H1 (cell line): ENCODE measurements around the gene ZACN. TPM values are rescaled to one million over a fixed set of nuclear protein-coding genes. Genes with fewer than 3 reads are reported as not detected.

Experiments
- CTCF ChIA-PET: fragments of 300-600 bp; sonication (Branson Sonifier 250); formaldehyde crosslinking; loops from one replicate; lab custom pipeline; 2021; ENCODE audit not compliant: partially characterized antibody; lab: Charles Lee
- POLR2A ChIA-PET: fragments of 300-600 bp; sonication (Branson Sonifier 250); formaldehyde crosslinking; loops from one replicate; lab custom pipeline; 2021; ENCODE audit warnings: inconsistent platforms; ENCODE audit not compliant: partially characterized antibody; lab: Charles Lee
- DNase-seq, 2 experiments: peaks; one replicate each; pipeline versions ENCODE4 v3.0.0 to v3.0.0-alpha.2; 2010 to 2022; ENCODE audit warnings: low spot score in 2 of 2, low read depth in 1 of 2, mixed read lengths in 1 of 2
- FAIRE-seq: peaks from 2 replicates; lab custom pipeline; 2011; peaks lifted over from hg19 to GRCh38; lab: Jason Lieb, UNC
- H2AFZ ChIP-seq: 2 replicates; pipeline ENCODE4 v1.8.1; 2012; ENCODE audit warnings: low read length, inconsistent platforms
- H2AK5ac ChIP-seq: 2 replicates; pipeline ENCODE4 v1.6.1; 2013; ENCODE audit warnings: low read depth, low read length
- H2BK120ac ChIP-seq: replicated peaks from 2 replicates; pipeline ENCODE3; 2013; ENCODE audit warnings: low read depth, low read length, inconsistent platforms
- H2BK12ac ChIP-seq: 2 replicates; pipeline ENCODE4 v1.6.1; 2013; ENCODE audit warnings: low read depth, low read length
- H2BK15ac ChIP-seq: 2 replicates; pipeline ENCODE4 v1.6.1; 2013; ENCODE audit warnings: low read length
- H2BK20ac ChIP-seq: 2 replicates; pipeline ENCODE4 v1.6.1; 2013; ENCODE audit warnings: low read length
- H2BK5ac ChIP-seq: 2 replicates; pipeline ENCODE4 v1.6.1; 2013; ENCODE audit warnings: low read depth, low read length
- H3K14ac ChIP-seq: 2 replicates; pipeline ENCODE4 v1.6.1; 2013; ENCODE audit warnings: inconsistent platforms; ENCODE audit not compliant: insufficient read length
- H3K18ac ChIP-seq: 2 replicates; pipeline ENCODE4 v1.6.1; 2013; ENCODE audit warnings: low read length; ENCODE audit errors: extremely low read depth
- H3K23ac ChIP-seq: 2 replicates; pipeline ENCODE4 v1.6.1; 2013; ENCODE audit warnings: inconsistent platforms; ENCODE audit not compliant: insufficient read length
- H3K23me2 ChIP-seq: 2 replicates; pipeline ENCODE4 v1.6.1; 2013; ENCODE audit warnings: low read depth, low read length
- H3K27ac ChIP-seq: 2 replicates; pipeline ENCODE4 v1.6.1; 2011; ENCODE audit warnings: low read depth, low read length, inconsistent platforms
- H3K27me3 ChIP-seq, 4 experiments: replicated peaks in 1 of 4; 1 replicate in 1 of 4; 2 replicates in 3 of 4; pipeline versions ENCODE4 v1.6.1 to v1.8.1; 2011 to 2013; ENCODE audit warnings: low read length in 3 of 4, mild to moderate bottlenecking in 3 of 4, inconsistent platforms in 2 of 4, mixed read lengths in 2 of 4, moderate library complexity in 1 of 4; ENCODE audit not compliant: control insufficient read depth in 3 of 4, insufficient read depth in 3 of 4; ENCODE audit errors: extremely low read depth in 1 of 4
- H3K36me3 ChIP-seq, 4 experiments: 2 replicates each; pipeline versions ENCODE4 v1.6.1 to v1.8.1; 2011 to 2013; ENCODE audit warnings: mild to moderate bottlenecking in 4 of 4, low read length in 3 of 4, moderate library complexity in 2 of 4, control low read depth in 1 of 4, inconsistent platforms in 1 of 4; ENCODE audit not compliant: insufficient read depth in 4 of 4, control insufficient read depth in 2 of 4
- H3K4ac ChIP-seq: replicated peaks from 2 replicates; pipeline ENCODE3; 2013; ENCODE audit warnings: low read length, low read depth, mixed read lengths, inconsistent platforms; ENCODE audit not compliant: insufficient read length
- H3K4me1 ChIP-seq, 4 experiments: replicated peaks in 1 of 4; 1 replicate in 1 of 4; 2 replicates in 3 of 4; pipeline versions ENCODE4 v1.6.1 to v1.8.1; 2011 to 2013; ENCODE audit warnings: low read length in 3 of 4, inconsistent platforms in 2 of 4, mixed read lengths in 1 of 4; ENCODE audit not compliant: insufficient read depth in 4 of 4, control insufficient read depth in 3 of 4
- H3K4me2 ChIP-seq, 2 experiments: 2 replicates each; pipeline versions ENCODE4 v1.6.1 to v1.8.1; 2011 to 2013; ENCODE audit warnings: low read depth in 2 of 2, low read length in 2 of 2, control low read depth in 1 of 2, inconsistent platforms in 1 of 2, mild to moderate bottlenecking in 1 of 2; ENCODE audit not compliant: insufficient read depth in 1 of 2
- H3K4me3 ChIP-seq, 4 experiments: fragments of 200-600, 300-600 bp in 1 of 4; sonication (generic), shearing (Covaris generic), sonication (Bioruptor Twin) in 1 of 4; 2 replicates each; pipeline versions ENCODE4 v1.5.1 to v1.8.1; 2011 to 2016; ENCODE audit warnings: low read length in 4 of 4, low read depth in 3 of 4, control low read depth in 2 of 4, inconsistent platforms in 2 of 4, mild to moderate bottlenecking in 2 of 4, mixed read lengths in 1 of 4, moderate library complexity in 1 of 4; ENCODE audit not compliant: insufficient read depth in 2 of 4; ENCODE audit errors: extremely low read depth in 1 of 4
- H3K56ac ChIP-seq: replicated peaks from 2 replicates; pipeline ENCODE3; 2013; ENCODE audit warnings: low read depth, mild to moderate bottlenecking, mixed read lengths, low read length, inconsistent platforms; ENCODE audit not compliant: insufficient read length
- H3K79me1 ChIP-seq: 2 replicates; pipeline ENCODE4 v1.6.1; 2013; ENCODE audit warnings: low read depth, low read length, control low read depth
- H3K79me2 ChIP-seq, 2 experiments: 2 replicates each; pipeline versions ENCODE4 v1.6.1 to v1.8.1; 2012 to 2013; ENCODE audit warnings: low read length in 2 of 2, mild to moderate bottlenecking in 2 of 2, inconsistent platforms in 1 of 2; ENCODE audit not compliant: insufficient read depth in 2 of 2, control insufficient read depth in 1 of 2
- H3K9ac ChIP-seq, 4 experiments: replicated peaks in 1 of 4; 1 replicate in 1 of 4; 2 replicates in 3 of 4; pipeline versions ENCODE4 v1.6.1 to v1.8.1; 2011 to 2013; ENCODE audit warnings: low read depth in 3 of 4, low read length in 3 of 4, control low read depth in 2 of 4, mild to moderate bottlenecking in 2 of 4, moderate library complexity in 2 of 4, inconsistent platforms in 1 of 4; ENCODE audit errors: extremely low read depth in 1 of 4
- H3K9me3 ChIP-seq, 2 experiments: 2 replicates each; pipeline versions ENCODE4 v1.6.1 to v1.8.1; 2012 to 2013; ENCODE audit warnings: mild to moderate bottlenecking in 2 of 2, moderate library complexity in 2 of 2, control low read depth in 1 of 2, inconsistent platforms in 1 of 2, low read depth in 1 of 2, low read length in 1 of 2, mixed read lengths in 1 of 2; ENCODE audit not compliant: insufficient read depth in 2 of 2
- H4K20me1 ChIP-seq, 2 experiments: replicated peaks in 1 of 2; 2 replicates each; pipeline versions ENCODE3 to v1.8.1; 2011 to 2013; ENCODE audit warnings: inconsistent platforms in 2 of 2, low read length in 2 of 2, mild to moderate bottlenecking in 1 of 2; ENCODE audit not compliant: insufficient read depth in 2 of 2, control insufficient read depth in 1 of 2
- H4K5ac ChIP-seq: 2 replicates; pipeline ENCODE4 v1.6.1; 2013; ENCODE audit warnings: low read length, low read depth, mixed read lengths, inconsistent platforms; ENCODE audit not compliant: insufficient read length
- H4K8ac ChIP-seq: 2 replicates; pipeline ENCODE4 v1.8.0; 2013; ENCODE audit warnings: mild to moderate bottlenecking, moderate library complexity, low read length, inconsistent platforms; ENCODE audit not compliant: insufficient read depth; ENCODE audit errors: extremely low read depth
- H4K91ac ChIP-seq: replicated peaks from 2 replicates; pipeline ENCODE3; 2013; ENCODE audit warnings: low read length, mixed read lengths, inconsistent platforms; ENCODE audit not compliant: insufficient read length
- CEBPB ChIP-seq: IDR thresholded peaks from 2 replicates; pipeline ENCODE4 v1.6.1; 2012; ENCODE audit warnings: low read depth, low read length
- POLR2AphosphoS5 ChIP-seq: IDR thresholded peaks from 2 replicates; pipeline ENCODE4 v1.6.1; 2011; ENCODE audit warnings: low read depth, low read length
- WGBS, 2 experiments: shearing (Covaris generic) in 1 of 2; methylation state at CpG; one replicate each; pipeline versions ENCODE4 v1.1.6 to v1.1.7; 2013 to 2015; ENCODE audit warnings: low lambda C conversion rate in 2 of 2, mixed read lengths in 2 of 2, inconsistent platforms in 1 of 2, low coverage in 1 of 2, missing lambda C conversion rate in 1 of 2; ENCODE audit not compliant: insufficient replicate concordance in 2 of 2, insufficient coverage in 1 of 2, insufficient read length in 1 of 2; ENCODE audit errors: extremely low coverage in 1 of 2, missing lambda C conversion rate in 1 of 2; 5-methylcytosine and 5-hydroxymethylcytosine counted together
- polyA plus RNA-seq, 7 experiments: library from polyadenylated mRNA; depleted of rRNA in 3 of 7; stranded (reverse) in 5 of 7; unstranded in 2 of 7; fragments of >200 nt in 5 of 7; fragments of 200-250 nt in 2 of 7; gene quantifications; 1 replicate in 5 of 7; 2 replicates in 1 of 7; 4 replicates in 1 of 7; pipeline versions ENCODE4 v1.2.1 to v1.2.3, GENCODE V29; 2011 to 2013; ENCODE audit warnings: missing spikeins in 2 of 7, mixed read lengths in 2 of 7
- total RNA-seq: library from RNA; stranded (reverse); fragmentation: NEBNext Ultra II Directional; extraction: Animal tissue kit (Norgen Biotek cat#: 25700); gene quantifications from 2 replicates; pipeline ENCODE4 v1.2.1, GENCODE V29; 2021

ZACN gene
- total and polyA plus RNA-seq, 2 of the 8 experiments (the other 6 are each of a cell fraction or from before 2014, with no cell fraction given): 0.26 TPM; not detected in 1

DNA sequence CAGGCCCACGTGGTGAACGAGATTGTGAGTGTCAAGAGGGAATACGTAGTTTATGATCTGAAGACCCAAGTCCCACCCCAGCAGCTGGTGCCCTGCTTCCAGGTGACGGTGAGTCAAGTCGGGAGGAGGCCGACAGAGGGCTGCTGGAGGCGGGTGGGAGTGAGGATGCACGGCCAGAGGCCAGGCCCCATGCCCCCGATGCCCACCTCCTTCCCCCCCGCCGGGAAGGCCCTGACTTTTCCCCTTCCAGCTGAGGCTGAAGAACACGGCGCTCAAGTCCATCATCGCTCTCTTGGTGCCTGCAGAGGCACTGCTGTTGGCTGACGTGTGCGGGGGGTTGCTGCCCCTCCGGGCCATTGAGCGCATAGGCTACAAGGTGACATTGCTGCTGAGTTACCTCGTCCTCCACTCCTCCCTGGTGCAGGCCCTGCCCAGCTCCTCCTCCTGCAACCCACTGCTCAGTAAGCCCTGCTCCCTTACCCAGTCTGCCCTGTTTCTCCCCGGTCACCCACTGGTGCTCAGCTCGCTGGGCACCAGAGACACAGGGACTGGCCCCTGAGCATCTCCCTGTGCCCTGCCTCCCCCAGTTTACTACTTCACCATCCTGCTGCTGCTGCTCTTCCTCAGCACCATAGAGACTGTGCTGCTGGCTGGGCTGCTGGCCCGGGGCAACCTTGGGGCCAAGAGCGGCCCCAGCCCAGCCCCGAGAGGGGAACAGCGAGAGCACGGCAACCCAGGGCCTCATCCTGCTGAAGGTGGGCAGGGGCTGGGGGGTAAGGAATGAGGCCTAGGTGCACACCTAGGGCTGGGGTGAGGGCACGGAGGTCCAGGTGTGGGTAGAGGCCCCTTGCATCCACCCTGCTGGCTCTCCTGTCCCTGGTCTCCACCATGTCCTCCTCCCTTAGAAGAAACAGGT lies 2.6 kb downstream of the ZACN start:
- H3K36me3 ChIP-seq: peaks cover 13 to 33% (median 25%) of the 10 kb centered on the region in 4 experiments

More for the DNA sequence above, 2.6 kb downstream of the ZACN start:
- no peak overlapping the region for H2AFZ ChIP-seq
- peaks cover 3 to 6% of the 10 kb centered on the region in 2 experiments for H4K20me1 ChIP-seq
- no peak overlapping the region for H3K23ac ChIP-seq
- ChIA-PET POLR2A (interaction anchor here (0.6 to 4.0 kb wide), 22 partner anchors 7 to 302 kb away, joined by 3 to 28 read pairs (median 5); partner anchors contain the start of genes EXOC7, MRPL38, SRP68 and TRIM65), CTCF (interaction anchor here (0.9 to 7.6 kb wide), 8 partner anchors 11 to 198 kb away, joined by 3 to 36 read pairs (median 6); no protein-coding TSS in a partner anchor)
- H4K91ac ChIP-seq: no peak overlapping the region
- TF ChIP-seq CEBPB (no peak), POLR2AphosphoS5 (peak; percentile 15; the same call in 1 of the 2 replicates)
- H3K18ac ChIP-seq: no peak overlapping the region
- no peak overlapping the region for H3K4ac ChIP-seq
- no peaks in the 10 kb centered on the region for H3K79me2 ChIP-seq
- H3K27me3 ChIP-seq: peaks cover 24 to 36% (median 33%) of the 10 kb centered on the region in 4 experiments
- H4K8ac ChIP-seq: no peak overlapping the region
- no peak overlapping the region for H3K4me3 ChIP-seq
- H3K79me1 ChIP-seq: no peaks in the 10 kb centered on the region
- no peak overlapping the region for H3K27ac ChIP-seq
- H3K4me2 ChIP-seq: no peak overlapping the region; a peak in 1 of 4 replicates
- peaks cover 6% of the 10 kb centered on the region; the same call in 1 of the 2 replicates for H3K23me2 ChIP-seq
- DNase-seq: peak in 1 of 2 experiments; percentile 54
- H3K56ac ChIP-seq: no peak overlapping the region
- H2BK20ac ChIP-seq: no peak overlapping the region
- H2AK5ac ChIP-seq: no peak overlapping the region
- 85% methylated on average over 23 of the region's 27 CpGs; no CpG with 5 or more reads in 1 of the 2 experiments for WGBS, 2 experiments
- no peak for FAIRE-seq
- no peak overlapping the region for H3K14ac ChIP-seq
- no peak overlapping the region for H4K5ac ChIP-seq
- H2BK120ac ChIP-seq: no peak overlapping the region
- no peak overlapping the region; a peak in 1 of 7 replicates for H3K9ac ChIP-seq
- H2BK15ac ChIP-seq: no peak overlapping the region
- peaks cover 0 to 32% (median 24%) of the 10 kb centered on the region in 4 experiments; a peak in 6 of 7 replicates for H3K4me1 ChIP-seq
- H2BK5ac ChIP-seq: no peak overlapping the region
- H2BK12ac ChIP-seq: no peak overlapping the region
- no peaks in the 10 kb centered on the region for H3K9me3 ChIP-seq
